DND-41 (cell line): ENCODE results near the gene CEBPB.

Source experiments
- ATAC-seq: fragments of 200-7000 bp; cut with Tn5 transposase; 3 replicates; pipeline ENCODE4 v1.9.1; 2021; ENCODE audit warnings: low read depth; ENCODE audit not compliant: insufficient read depth
- DNase-seq: peaks from one replicate; pipeline ENCODE4 v3.0.0-alpha.2; 2020
- H2AFZ ChIP-seq: 2 replicates; pipeline ENCODE4 v1.6.0; 2012; ENCODE audit warnings: low read depth, low read length
- H3K27ac ChIP-seq: 2 replicates; pipeline ENCODE4 v1.5.1; 2012; ENCODE audit warnings: low read length, inconsistent platforms
- H3K27me3 ChIP-seq: fragments of 200-600 bp; sonication (generic); 2 replicates; pipeline ENCODE4 v1.6.0; 2012; ENCODE audit warnings: low read length, mild to moderate bottlenecking, inconsistent platforms; ENCODE audit not compliant: insufficient read depth, poor library complexity
- H3K36me3 ChIP-seq: 2 replicates; pipeline ENCODE4 v1.5.1; 2012; ENCODE audit warnings: low read length, inconsistent platforms; ENCODE audit not compliant: insufficient read depth
- H3K4me1 ChIP-seq: 2 replicates; pipeline ENCODE4 v1.5.1; 2012; ENCODE audit warnings: mild to moderate bottlenecking, low read length; ENCODE audit not compliant: insufficient read depth
- H3K4me2 ChIP-seq: 2 replicates; pipeline ENCODE4 v1.6.0; 2012; ENCODE audit warnings: mild to moderate bottlenecking, moderate library complexity, low read length, inconsistent platforms; ENCODE audit not compliant: insufficient read depth
- H3K4me3 ChIP-seq, 2 experiments: fragments of 200-600 bp in 1 of 2; shearing (Covaris generic) in 1 of 2; 2 replicates each; pipeline ENCODE4 v1.5.1; 2012 to 2016; ENCODE audit warnings: inconsistent platforms in 2 of 2, low read length in 2 of 2, mild to moderate bottlenecking in 2 of 2, low read depth in 1 of 2, moderate library complexity in 1 of 2
- H3K79me2 ChIP-seq: 2 replicates; pipeline ENCODE4 v1.6.0; 2012; ENCODE audit warnings: low read length, inconsistent platforms; ENCODE audit not compliant: insufficient read depth
- H3K9ac ChIP-seq: 2 replicates; pipeline ENCODE4 v1.6.0; 2012; ENCODE audit warnings: low read depth, mild to moderate bottlenecking, inconsistent platforms, low read length, moderate library complexity
- H3K9me3 ChIP-seq: 2 replicates; pipeline ENCODE4 v1.5.1; 2012; ENCODE audit warnings: low read length, moderate library complexity, mild to moderate bottlenecking, inconsistent platforms; ENCODE audit not compliant: insufficient read depth, severe bottlenecking
- H4K20me1 ChIP-seq: 2 replicates; pipeline ENCODE4 v1.6.0; 2012; ENCODE audit warnings: low read length; ENCODE audit not compliant: insufficient read depth
- EZH2 ChIP-seq: IDR thresholded peaks from 3 replicates; pipeline ENCODE4 v1.6.1; 2012; ENCODE audit warnings: borderline replicate concordance, low read depth, mild to moderate bottlenecking, moderate library complexity, low read length, inconsistent platforms; ENCODE audit not compliant: severe bottlenecking
- TF ChIP-seq, protein P1 (sequence below): IDR thresholded peaks from 2 replicates; pipeline ENCODE4 v1.5.1; 2012; ENCODE audit warnings: borderline replicate concordance, low read length, moderate library complexity, mild to moderate bottlenecking; ENCODE audit not compliant: poor library complexity, severe bottlenecking; ENCODE audit errors: extremely low read depth

The CEBPB gene

DNA sequence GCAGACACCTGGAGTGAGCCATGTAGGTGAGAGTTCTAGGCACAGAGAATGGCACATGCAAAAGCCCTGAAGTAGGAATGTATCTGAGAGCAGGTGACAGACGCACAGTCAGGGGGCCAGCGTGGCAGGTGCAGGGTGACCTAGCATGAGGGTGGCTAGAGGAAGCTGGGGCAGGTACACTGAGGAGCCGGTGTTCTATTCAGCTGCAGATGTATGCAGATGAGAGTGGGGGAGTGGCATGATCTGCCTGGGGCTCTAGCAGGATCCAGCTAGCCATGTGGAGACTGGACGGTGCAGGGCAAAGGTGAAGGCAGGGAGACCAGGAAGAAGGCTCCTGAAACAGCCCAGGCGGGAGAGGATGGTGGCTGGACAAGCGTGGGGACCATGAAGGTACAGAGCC is 47.8 kb upstream of the CEBPB start:
- TF ChIP-seq, protein P1, sequence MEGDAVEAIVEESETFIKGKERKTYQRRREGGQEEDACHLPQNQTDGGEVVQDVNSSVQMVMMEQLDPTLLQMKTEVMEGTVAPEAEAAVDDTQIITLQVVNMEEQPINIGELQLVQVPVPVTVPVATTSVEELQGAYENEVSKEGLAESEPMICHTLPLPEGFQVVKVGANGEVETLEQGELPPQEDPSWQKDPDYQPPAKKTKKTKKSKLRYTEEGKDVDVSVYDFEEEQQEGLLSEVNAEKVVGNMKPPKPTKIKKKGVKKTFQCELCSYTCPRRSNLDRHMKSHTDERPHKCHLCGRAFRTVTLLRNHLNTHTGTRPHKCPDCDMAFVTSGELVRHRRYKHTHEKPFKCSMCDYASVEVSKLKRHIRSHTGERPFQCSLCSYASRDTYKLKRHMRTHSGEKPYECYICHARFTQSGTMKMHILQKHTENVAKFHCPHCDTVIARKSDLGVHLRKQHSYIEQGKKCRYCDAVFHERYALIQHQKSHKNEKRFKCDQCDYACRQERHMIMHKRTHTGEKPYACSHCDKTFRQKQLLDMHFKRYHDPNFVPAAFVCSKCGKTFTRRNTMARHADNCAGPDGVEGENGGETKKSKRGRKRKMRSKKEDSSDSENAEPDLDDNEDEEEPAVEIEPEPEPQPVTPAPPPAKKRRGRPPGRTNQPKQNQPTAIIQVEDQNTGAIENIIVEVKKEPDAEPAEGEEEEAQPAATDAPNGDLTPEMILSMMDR, result no peak
- TF ChIP-seq EZH2, result no peak
- peaks cover 46% of the 10 kb centered on the region for H4K20me1 ChIP-seq
- H3K4me1 ChIP-seq, result peaks cover 21% of the 10 kb centered on the region
- H2AFZ ChIP-seq, result no peak overlapping the region
- no peak for ATAC-seq
- peaks cover 80% of the 10 kb centered on the region for H3K79me2 ChIP-seq
- no peak overlapping the region for H3K4me3 ChIP-seq
- no peaks in the 10 kb centered on the region for H3K9me3 ChIP-seq
- H3K4me2 ChIP-seq, result no peak overlapping the region
- H3K27me3 ChIP-seq, result no peaks in the 10 kb centered on the region
- peaks cover 73% of the 10 kb centered on the region for H3K36me3 ChIP-seq
- H3K27ac ChIP-seq, result no peak overlapping the region
- DNase-seq, result no peak
- H3K9ac ChIP-seq, result no peak overlapping the region

- Histone ChIP-seq H3K36me3 (peaks cover 71% of the 10 kb centered on the region), H3K4me2 (no peak overlapping the region), H3K4me3 (no peak overlapping the region), H2AFZ (no peak overlapping the region), H3K9ac (no peak overlapping the region), H3K27me3 (no peaks in the 10 kb centered on the region), H4K20me1 (peaks cover 34% of the 10 kb centered on the region), H3K9me3 (no peaks in the 10 kb centered on the region), H3K4me1 (peaks cover 35% of the 10 kb centered on the region), H3K79me2 (peaks cover 82% of the 10 kb centered on the region), H3K27ac (no peak overlapping the region)
- no peak for ATAC-seq
- no peak for DNase-seq
- no peak for TF ChIP-seq EZH2
- TF ChIP-seq, protein P1, result no peak
These were observed 46.3 kb upstream of the CEBPB start for GRCh38 chr20:50144362-50144761.

- ATAC-seq (no peak), DNase-seq (no peak)
- Histone ChIP-seq H3K4me1 (peaks cover 46% of the 10 kb centered on the region), H3K27me3 (no peaks in the 10 kb centered on the region), H3K4me3 (no peak overlapping the region), H3K9ac (no peak overlapping the region), H3K27ac (no peak overlapping the region; the same call in 1 of the 2 replicates), H3K4me2 (no peak overlapping the region), H3K9me3 (no peaks in the 10 kb centered on the region), H4K20me1 (peaks cover 28% of the 10 kb centered on the region), H2AFZ (no peak overlapping the region), H3K36me3 (peaks cover 72% of the 10 kb centered on the region), H3K79me2 (peaks cover 86% of the 10 kb centered on the region)
- no peak for TF ChIP-seq EZH2
- TF ChIP-seq, protein P1, result no peak
These were observed 45.1 kb upstream of the CEBPB start for GRCh38 chr20:50145566-50145965.

DNA sequence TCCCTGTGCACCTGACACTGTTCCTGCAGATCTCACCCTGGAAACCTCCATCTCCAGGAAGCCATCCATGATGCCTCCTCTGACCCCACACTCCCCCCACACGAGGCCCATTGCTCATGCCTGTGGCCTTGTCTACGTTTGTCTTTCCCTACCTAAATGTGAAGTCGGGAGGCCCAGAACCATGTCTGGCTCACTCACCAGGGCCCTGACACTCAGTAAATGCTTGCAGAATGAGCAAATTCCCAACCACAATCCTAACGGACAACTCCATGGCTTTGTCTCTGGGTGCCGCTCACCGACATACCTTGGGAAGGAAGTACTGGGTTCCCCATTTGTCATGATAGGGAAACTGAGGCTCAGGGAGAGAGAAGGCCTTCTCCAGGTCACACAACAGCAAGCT is 44.4 kb upstream of the CEBPB start:
- peak overlapping the region; percentile 92 for H3K27ac ChIP-seq
- ATAC-seq (no peak), DNase-seq (no peak)
- H3K9me3 ChIP-seq, result no peaks in the 10 kb centered on the region
- peak overlapping the region in 1 of 2 experiments; percentile 49; a peak in 2 of 4 replicates for H3K4me3 ChIP-seq
- H3K4me1 ChIP-seq, result peaks cover 51% of the 10 kb centered on the region
- H3K4me2 ChIP-seq, result peak overlapping the region; percentile 62
- peaks cover 69% of the 10 kb centered on the region for H3K36me3 ChIP-seq
- H3K9ac ChIP-seq, result peak overlapping the region; percentile 56
- peaks cover 21% of the 10 kb centered on the region for H4K20me1 ChIP-seq
- TF ChIP-seq, protein P1, result no peak
- TF ChIP-seq EZH2, result no peak
- H3K27me3 ChIP-seq, result no peaks in the 10 kb centered on the region
- H2AFZ ChIP-seq, result no peak overlapping the region
- H3K79me2 ChIP-seq, result peaks cover 85% of the 10 kb centered on the region
